Measurements from ENCODE around the gene NEK1. TPM values are rescaled to one million over a fixed set of nuclear protein-coding genes. Genes with fewer than 3 reads are reported as not detected.
A peak's percentile ranks its signal among the peaks of the same experiment; 100 is the strongest.

The NEK1 gene
- total and polyA plus RNA-seq, 2 experiments from 2014 or later = 9.3 to 19.5 TPM

DNA sequence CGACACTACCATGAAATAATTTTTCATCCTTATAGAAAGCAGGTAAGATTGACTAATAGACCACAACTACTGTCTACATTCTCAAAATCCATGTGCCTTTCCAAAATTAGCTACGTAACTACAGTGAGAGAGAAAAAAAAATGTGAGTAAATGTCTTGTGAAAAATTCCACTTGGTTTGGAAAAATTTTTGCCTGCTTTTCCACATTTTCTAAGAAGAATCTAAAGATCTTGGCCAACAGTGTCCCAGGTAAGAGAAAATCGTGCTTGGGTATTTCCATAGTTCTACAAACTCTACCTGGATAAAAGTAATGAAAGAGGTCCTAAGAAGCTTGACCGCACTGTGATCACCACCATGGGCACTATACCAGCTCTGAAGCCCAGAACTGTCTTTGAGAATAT, 6.6 kb upstream of the NEK1 start:
- Mint-ChIP-seq H3K4me3 (peak overlapping the region; percentile 96), H3K27ac (no peak overlapping the region), H3K9me3 (no peaks in the 10 kb centered on the region; the same call in 2 of the 3 replicates), H3K4me1 (peaks cover 18% of the 10 kb centered on the region), H3K36me3 (ENCODE audit: low read depth) (no peaks in the 10 kb centered on the region), H3K27me3 (ENCODE audit: insufficient read depth, low read depth, poor library complexity) (no peaks in the 10 kb centered on the region)
- no peaks in the 10 kb centered on the region for H3K9me2 ChIP-seq (ENCODE audit: insufficient read depth)
- peak overlapping the region; percentile 84 for H3K4me3 ChIP-seq
- H3K79me2 ChIP-seq (replicated peaks; ENCODE audit: insufficient read depth) = peaks cover 34% of the 10 kb centered on the region
- H3K4me1 ChIP-seq (ENCODE audit: insufficient read depth) = 0 out of 2 replicates have a peak, but pooled peaks cover 17% of the 10 kb centered on the region
- H3K27ac ChIP-seq (ENCODE audit: low read depth) = no peak overlapping the region
- DNase-seq (ENCODE audit: low spot score) = no peak
- H3K4me2 ChIP-seq = peak overlapping the region; percentile 99; the same call in 1 of the 2 replicates
- no peaks in the 10 kb centered on the region for H3K36me3 ChIP-seq (ENCODE audit: insufficient read depth)
- ATAC-seq = no peak
- H3K27me3 ChIP-seq (ENCODE audit: insufficient read depth) = no peaks in the 10 kb centered on the region
- no peaks in the 10 kb centered on the region for H4K20me1 ChIP-seq (replicated peaks; ENCODE audit: insufficient read depth)
- peak overlapping the region; percentile 35; the same call in 1 of the 2 replicates for H2AFZ ChIP-seq
- TF ChIP-seq, protein P1, sequence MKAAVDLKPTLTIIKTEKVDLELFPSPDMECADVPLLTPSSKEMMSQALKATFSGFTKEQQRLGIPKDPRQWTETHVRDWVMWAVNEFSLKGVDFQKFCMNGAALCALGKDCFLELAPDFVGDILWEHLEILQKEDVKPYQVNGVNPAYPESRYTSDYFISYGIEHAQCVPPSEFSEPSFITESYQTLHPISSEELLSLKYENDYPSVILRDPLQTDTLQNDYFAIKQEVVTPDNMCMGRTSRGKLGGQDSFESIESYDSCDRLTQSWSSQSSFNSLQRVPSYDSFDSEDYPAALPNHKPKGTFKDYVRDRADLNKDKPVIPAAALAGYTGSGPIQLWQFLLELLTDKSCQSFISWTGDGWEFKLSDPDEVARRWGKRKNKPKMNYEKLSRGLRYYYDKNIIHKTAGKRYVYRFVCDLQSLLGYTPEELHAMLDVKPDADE (IDR thresholded peaks at IDR 0.05) = no peak
- TF ChIP-seq EZH2phosphoT487 (IDR thresholded peaks at IDR 0.05; ENCODE audit: unreplicated experiment) (no peak), ZNF114 (CRISPR knock-in tag; IDR thresholded peaks at IDR 0.05) (no peak), EZH2 (IDR thresholded peaks at IDR 0.05; ENCODE audit: low read depth, unreplicated experiment) (no peak), NANOG (IDR thresholded peaks at IDR 0.05; ENCODE audit: borderline replicate concordance) (no peak)
- TF ChIP-seq, protein P2, sequence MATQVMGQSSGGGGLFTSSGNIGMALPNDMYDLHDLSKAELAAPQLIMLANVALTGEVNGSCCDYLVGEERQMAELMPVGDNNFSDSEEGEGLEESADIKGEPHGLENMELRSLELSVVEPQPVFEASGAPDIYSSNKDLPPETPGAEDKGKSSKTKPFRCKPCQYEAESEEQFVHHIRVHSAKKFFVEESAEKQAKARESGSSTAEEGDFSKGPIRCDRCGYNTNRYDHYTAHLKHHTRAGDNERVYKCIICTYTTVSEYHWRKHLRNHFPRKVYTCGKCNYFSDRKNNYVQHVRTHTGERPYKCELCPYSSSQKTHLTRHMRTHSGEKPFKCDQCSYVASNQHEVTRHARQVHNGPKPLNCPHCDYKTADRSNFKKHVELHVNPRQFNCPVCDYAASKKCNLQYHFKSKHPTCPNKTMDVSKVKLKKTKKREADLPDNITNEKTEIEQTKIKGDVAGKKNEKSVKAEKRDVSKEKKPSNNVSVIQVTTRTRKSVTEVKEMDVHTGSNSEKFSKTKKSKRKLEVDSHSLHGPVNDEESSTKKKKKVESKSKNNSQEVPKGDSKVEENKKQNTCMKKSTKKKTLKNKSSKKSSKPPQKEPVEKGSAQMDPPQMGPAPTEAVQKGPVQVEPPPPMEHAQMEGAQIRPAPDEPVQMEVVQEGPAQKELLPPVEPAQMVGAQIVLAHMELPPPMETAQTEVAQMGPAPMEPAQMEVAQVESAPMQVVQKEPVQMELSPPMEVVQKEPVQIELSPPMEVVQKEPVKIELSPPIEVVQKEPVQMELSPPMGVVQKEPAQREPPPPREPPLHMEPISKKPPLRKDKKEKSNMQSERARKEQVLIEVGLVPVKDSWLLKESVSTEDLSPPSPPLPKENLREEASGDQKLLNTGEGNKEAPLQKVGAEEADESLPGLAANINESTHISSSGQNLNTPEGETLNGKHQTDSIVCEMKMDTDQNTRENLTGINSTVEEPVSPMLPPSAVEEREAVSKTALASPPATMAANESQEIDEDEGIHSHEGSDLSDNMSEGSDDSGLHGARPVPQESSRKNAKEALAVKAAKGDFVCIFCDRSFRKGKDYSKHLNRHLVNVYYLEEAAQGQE (IDR thresholded peaks at IDR 0.05; ENCODE audit: unreplicated experiment) = no peak
- H3F3A ChIP-seq (replicated peaks; ENCODE audit: low read depth) = 0 out of 2 replicates have a peak, but pooled peaks cover 3% of the 10 kb centered on the region

DNA sequence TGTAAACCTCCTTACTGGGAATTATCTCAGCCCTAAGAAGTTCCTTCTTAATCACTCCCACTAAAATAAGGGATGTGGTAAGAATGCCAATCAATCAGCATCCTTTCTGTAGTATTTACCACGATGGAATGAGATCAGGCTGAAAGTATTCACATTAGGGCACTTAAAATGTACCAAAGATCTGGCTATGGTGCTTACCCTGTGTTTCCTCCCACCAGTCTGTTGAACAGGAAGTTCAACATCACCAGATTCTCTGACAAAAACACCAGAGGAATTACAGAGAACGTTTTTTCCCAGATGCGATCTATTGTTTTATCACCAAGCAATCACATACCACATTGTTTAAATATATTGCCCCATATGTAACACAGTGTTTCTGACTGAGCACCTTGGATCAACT, 5.9 kb upstream of the NEK1 start:
- Histone ChIP-seq H3K4me3 (no peak overlapping the region), H4K20me1 (replicated peaks; ENCODE audit: insufficient read depth) (no peaks in the 10 kb centered on the region), H2AFZ (no peak overlapping the region), H3K36me3 (ENCODE audit: insufficient read depth) (no peaks in the 10 kb centered on the region), H3K27me3 (ENCODE audit: insufficient read depth) (no peaks in the 10 kb centered on the region), H3F3A (replicated peaks; ENCODE audit: low read depth) (0 out of 2 replicates have a peak, but pooled peaks cover 3% of the 10 kb centered on the region), H3K79me2 (replicated peaks; ENCODE audit: insufficient read depth) (peaks cover 27% of the 10 kb centered on the region), H3K27ac (ENCODE audit: low read depth) (no peak overlapping the region), H3K4me1 (ENCODE audit: insufficient read depth) (0 out of 2 replicates have a peak, but pooled peaks cover 17% of the 10 kb centered on the region), H3K4me2 (no peak overlapping the region), H3K9me2 (ENCODE audit: insufficient read depth) (no peaks in the 10 kb centered on the region)
- no peaks in the 10 kb centered on the region; the same call in 2 of the 3 replicates for H3K9me3 Mint-ChIP-seq
- DNase-seq (ENCODE audit: low spot score) = no peak
- H3K27me3 Mint-ChIP-seq (ENCODE audit: insufficient read depth, low read depth, poor library complexity) = no peaks in the 10 kb centered on the region
- H3K4me1 Mint-ChIP-seq = peaks cover 18% of the 10 kb centered on the region
- no peaks in the 10 kb centered on the region for H3K36me3 Mint-ChIP-seq (ENCODE audit: low read depth)
- ATAC-seq = no peak
- H3K27ac Mint-ChIP-seq = no peak overlapping the region
- H3K4me3 Mint-ChIP-seq = no peak overlapping the region
- TF ChIP-seq, protein P3, sequence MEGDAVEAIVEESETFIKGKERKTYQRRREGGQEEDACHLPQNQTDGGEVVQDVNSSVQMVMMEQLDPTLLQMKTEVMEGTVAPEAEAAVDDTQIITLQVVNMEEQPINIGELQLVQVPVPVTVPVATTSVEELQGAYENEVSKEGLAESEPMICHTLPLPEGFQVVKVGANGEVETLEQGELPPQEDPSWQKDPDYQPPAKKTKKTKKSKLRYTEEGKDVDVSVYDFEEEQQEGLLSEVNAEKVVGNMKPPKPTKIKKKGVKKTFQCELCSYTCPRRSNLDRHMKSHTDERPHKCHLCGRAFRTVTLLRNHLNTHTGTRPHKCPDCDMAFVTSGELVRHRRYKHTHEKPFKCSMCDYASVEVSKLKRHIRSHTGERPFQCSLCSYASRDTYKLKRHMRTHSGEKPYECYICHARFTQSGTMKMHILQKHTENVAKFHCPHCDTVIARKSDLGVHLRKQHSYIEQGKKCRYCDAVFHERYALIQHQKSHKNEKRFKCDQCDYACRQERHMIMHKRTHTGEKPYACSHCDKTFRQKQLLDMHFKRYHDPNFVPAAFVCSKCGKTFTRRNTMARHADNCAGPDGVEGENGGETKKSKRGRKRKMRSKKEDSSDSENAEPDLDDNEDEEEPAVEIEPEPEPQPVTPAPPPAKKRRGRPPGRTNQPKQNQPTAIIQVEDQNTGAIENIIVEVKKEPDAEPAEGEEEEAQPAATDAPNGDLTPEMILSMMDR (conservative IDR thresholded peaks at IDR 0.05; ENCODE audit: low read depth in 2 of 2) = no peak
- no peak for TF ChIP-seq ZNF331 (CRISPR knock-in tag; IDR thresholded peaks at IDR 0.05; ENCODE audit: low read depth)
- no peak for TF ChIP-seq ZNF114 (CRISPR knock-in tag; IDR thresholded peaks at IDR 0.05)
- TF ChIP-seq, protein P1 (IDR thresholded peaks at IDR 0.05) = no peak
- TF ChIP-seq EZH2phosphoT487 (IDR thresholded peaks at IDR 0.05; ENCODE audit: unreplicated experiment) = no peak
